Vagina (tissue), 2 donors: ENCODE data around the gene YTHDC2.

ENCODE experiments used
- POLR2A ChIP-seq, 2 donors: fragments of 450-650 bp; IDR thresholded peaks; one replicate each; pipeline ENCODE4 v1.6.1; 2017; ENCODE audit warnings: antibody characterized with exemption in 2 of 2, mild to moderate bottlenecking in 2 of 2, moderate library complexity in 2 of 2
- POLR2AphosphoS5 ChIP-seq, 2 donors: sonication (generic); formaldehyde crosslinking; IDR thresholded peaks; one replicate each; pipeline ENCODE4 v1.9.0; 2017; ENCODE audit warnings: antibody characterized with exemption in 2 of 2, mild to moderate bottlenecking in 2 of 2, low read depth in 1 of 2; ENCODE audit not compliant: insufficient read depth in 1 of 2
- TF ChIP-seq, protein P1 (sequence below), 3 experiments: fragments of 450-650 bp in 2 of 3; fragments of 200-600 bp in 1 of 3; sonication (generic) in 1 of 3; IDR thresholded peaks; one replicate each; pipeline ENCODE4 v1.5.1; 2017 to 2019; ENCODE audit warnings: antibody characterized with exemption in 3 of 3, mild to moderate bottlenecking in 2 of 3, moderate library complexity in 2 of 3

- TF ChIP-seq POLR2A (IDR thresholded peaks at IDR 0.05) (no peak), POLR2AphosphoS5 (IDR thresholded peaks at IDR 0.05; ENCODE audit: insufficient read depth in 1 of 2, low read depth in 1 of 2) (no peak)
- TF ChIP-seq, protein P1, sequence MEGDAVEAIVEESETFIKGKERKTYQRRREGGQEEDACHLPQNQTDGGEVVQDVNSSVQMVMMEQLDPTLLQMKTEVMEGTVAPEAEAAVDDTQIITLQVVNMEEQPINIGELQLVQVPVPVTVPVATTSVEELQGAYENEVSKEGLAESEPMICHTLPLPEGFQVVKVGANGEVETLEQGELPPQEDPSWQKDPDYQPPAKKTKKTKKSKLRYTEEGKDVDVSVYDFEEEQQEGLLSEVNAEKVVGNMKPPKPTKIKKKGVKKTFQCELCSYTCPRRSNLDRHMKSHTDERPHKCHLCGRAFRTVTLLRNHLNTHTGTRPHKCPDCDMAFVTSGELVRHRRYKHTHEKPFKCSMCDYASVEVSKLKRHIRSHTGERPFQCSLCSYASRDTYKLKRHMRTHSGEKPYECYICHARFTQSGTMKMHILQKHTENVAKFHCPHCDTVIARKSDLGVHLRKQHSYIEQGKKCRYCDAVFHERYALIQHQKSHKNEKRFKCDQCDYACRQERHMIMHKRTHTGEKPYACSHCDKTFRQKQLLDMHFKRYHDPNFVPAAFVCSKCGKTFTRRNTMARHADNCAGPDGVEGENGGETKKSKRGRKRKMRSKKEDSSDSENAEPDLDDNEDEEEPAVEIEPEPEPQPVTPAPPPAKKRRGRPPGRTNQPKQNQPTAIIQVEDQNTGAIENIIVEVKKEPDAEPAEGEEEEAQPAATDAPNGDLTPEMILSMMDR (IDR thresholded peaks at IDR 0.05) = no peak
Measured at GRCh38 chr5:113518884-113519283, 5.4 kb downstream of the YTHDC2 start.
